Measurements from ENCODE around the gene SCMH1.

DNA sequence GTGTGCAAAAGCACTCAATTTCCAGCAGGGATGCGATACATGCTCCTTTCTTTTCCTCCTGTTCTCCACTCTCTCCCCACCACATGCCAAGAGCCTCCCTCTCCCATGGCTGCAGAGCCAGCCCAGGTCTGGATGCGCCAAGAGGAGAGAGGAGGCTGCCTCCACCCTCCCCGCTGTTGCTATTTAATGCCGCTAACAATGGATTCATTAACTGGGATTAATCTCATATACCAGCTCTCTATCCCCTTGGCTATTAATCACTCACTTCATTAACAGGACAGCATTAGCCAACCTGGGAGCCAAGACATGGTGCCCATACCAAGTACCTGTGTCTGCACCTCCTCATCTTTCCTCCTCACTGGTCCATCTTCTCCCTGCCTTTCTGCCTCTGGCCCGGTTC is 49.1 kb upstream of the SCMH1 start:
- TF ChIP-seq, protein P1, sequence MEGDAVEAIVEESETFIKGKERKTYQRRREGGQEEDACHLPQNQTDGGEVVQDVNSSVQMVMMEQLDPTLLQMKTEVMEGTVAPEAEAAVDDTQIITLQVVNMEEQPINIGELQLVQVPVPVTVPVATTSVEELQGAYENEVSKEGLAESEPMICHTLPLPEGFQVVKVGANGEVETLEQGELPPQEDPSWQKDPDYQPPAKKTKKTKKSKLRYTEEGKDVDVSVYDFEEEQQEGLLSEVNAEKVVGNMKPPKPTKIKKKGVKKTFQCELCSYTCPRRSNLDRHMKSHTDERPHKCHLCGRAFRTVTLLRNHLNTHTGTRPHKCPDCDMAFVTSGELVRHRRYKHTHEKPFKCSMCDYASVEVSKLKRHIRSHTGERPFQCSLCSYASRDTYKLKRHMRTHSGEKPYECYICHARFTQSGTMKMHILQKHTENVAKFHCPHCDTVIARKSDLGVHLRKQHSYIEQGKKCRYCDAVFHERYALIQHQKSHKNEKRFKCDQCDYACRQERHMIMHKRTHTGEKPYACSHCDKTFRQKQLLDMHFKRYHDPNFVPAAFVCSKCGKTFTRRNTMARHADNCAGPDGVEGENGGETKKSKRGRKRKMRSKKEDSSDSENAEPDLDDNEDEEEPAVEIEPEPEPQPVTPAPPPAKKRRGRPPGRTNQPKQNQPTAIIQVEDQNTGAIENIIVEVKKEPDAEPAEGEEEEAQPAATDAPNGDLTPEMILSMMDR (IDR thresholded peaks at IDR 0.05) = no peak
- TF ChIP-seq POLR2A (IDR thresholded peaks at IDR 0.05) = no peak
